Subcutaneous abdominal adipose tissue (tissue), 5 donors: Measurements from ENCODE around the gene GPR148.

Experiments
- H3K27ac ChIP-seq: one replicate; pipeline ENCODE4 v1.7.0; 2013; ENCODE audit warnings: low read depth, mild to moderate bottlenecking, inconsistent platforms, low read length, moderate library complexity
- H3K27me3 ChIP-seq, 5 donors: one replicate each; pipeline ENCODE4 v1.7.0; 2013; ENCODE audit warnings: low read length in 5 of 5, inconsistent platforms in 1 of 5; ENCODE audit not compliant: control insufficient read depth in 5 of 5, insufficient read depth in 4 of 5
- H3K36me3 ChIP-seq, 5 donors: one replicate each; pipeline ENCODE4 v1.7.0; 2013; ENCODE audit warnings: low read length in 5 of 5; ENCODE audit not compliant: control insufficient read depth in 5 of 5, insufficient read depth in 5 of 5
- H3K4me1 ChIP-seq, 5 donors: one replicate each; pipeline ENCODE4 v1.7.0; 2013; ENCODE audit warnings: low read length in 5 of 5, mild to moderate bottlenecking in 3 of 5, moderate library complexity in 1 of 5; ENCODE audit not compliant: control insufficient read depth in 5 of 5, insufficient read depth in 5 of 5
- H3K4me3 ChIP-seq, 5 donors: one replicate each; pipeline ENCODE4 v1.7.0; 2013; ENCODE audit warnings: low read length in 5 of 5, low read depth in 1 of 5
- H3K9ac ChIP-seq, 5 donors: one replicate each; pipeline ENCODE4 v1.7.0; 2013; ENCODE audit warnings: low read length in 5 of 5, mild to moderate bottlenecking in 4 of 5, moderate library complexity in 3 of 5
- H3K9me3 ChIP-seq, 5 donors: one replicate each; pipeline ENCODE4 v1.7.0; 2013; ENCODE audit warnings: low read length in 5 of 5; ENCODE audit not compliant: control insufficient read depth in 5 of 5
- donor health status: healthy.
- donor health status: healthy.
- donor health status: healthy.
- donor health status: healthy.
- donor health status: healthy.

Gene GPR148

DNA sequence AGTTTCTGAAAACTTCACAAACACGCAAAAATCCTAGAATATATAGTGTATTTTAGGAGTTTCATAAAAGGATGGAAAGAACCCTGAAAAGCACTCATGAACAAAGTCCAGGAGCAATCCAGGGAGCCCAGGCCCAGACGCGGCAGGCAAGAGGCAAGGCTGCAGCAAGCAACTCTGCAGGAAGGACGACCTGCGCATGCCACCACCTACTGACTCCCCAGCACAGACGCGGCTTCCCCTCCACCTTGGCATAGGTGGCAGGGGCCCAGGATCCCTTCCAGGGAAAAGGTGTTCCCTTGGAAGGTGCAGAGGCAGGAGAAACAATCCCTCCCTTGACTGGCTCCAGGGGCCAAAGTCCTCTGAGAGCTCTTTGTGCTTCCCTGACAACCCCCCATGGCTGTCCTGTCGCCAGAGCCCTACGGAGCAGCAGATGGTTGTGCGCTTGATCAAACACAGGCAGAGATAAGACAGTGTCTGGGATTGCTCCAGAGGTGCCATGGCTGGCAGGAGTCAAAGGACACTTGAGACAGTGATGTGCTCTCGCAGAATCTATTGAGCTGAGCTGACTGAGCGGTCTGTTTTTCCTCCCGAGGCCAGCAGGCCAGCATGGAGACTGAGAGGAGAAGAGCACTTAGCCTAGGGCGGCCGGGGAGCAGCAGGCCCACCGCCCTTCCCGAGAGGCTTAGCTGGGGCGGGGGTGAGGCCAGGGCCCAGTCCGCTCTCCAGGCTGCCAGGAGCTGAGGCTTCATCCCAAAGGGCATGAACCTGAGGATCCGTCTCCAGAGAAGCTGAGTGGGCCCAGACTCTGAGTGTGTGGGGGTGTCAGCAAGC, 15.6 kb downstream of the GPR148 start:
- Histone ChIP-seq H3K4me3 (no peak overlapping the region), H3K27me3 (peaks cover 8 to 14% (median 12%) of the 10 kb centered on the region in 5 donors), H3K36me3 (no peaks in the 10 kb centered on the region), H3K4me1 (no peaks in the 10 kb centered on the region), H3K9ac (no peak overlapping the region), H3K27ac (no peak overlapping the region), H3K9me3 (no peaks in the 10 kb centered on the region)

DNA sequence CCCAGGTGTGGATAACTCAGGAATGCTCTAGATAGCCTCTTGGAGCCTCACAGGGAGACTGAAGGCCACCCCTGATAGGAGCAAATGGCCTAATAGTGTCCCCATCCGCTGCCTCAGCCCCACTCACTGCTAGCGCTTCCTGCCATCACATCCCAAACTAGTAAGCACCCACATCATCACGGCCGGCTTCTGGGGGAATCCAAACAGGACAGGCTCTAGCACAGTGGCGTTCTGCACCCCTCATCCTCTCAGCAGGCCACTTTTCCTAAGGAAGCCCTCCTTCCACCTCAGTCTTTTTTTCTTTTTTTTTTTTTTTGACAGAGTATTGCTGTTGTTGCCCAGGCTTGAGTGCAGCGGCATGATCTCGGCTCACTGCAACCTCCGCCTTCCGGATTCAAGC, 20.2 kb downstream of the GPR148 start:
- H3K36me3 ChIP-seq = no peaks in the 10 kb centered on the region
- H3K4me3 ChIP-seq = no peak overlapping the region
- no peak overlapping the region for H3K27ac ChIP-seq
- no peak overlapping the region for H3K9ac ChIP-seq
- no peaks in the 10 kb centered on the region for H3K9me3 ChIP-seq
- no peaks in the 10 kb centered on the region for H3K4me1 ChIP-seq
- peaks cover 6 to 18% (median 8%) of the 10 kb centered on the region in 5 donors for H3K27me3 ChIP-seq

- Histone ChIP-seq H3K27ac (no peak overlapping the region), H3K36me3 (no peaks in the 10 kb centered on the region), H3K27me3 (peaks cover 3 to 17% (median 3%) of the 10 kb centered on the region in 5 donors), H3K9ac (no peak overlapping the region), H3K9me3 (no peaks in the 10 kb centered on the region), H3K4me3 (no peak overlapping the region), H3K4me1 (no peaks in the 10 kb centered on the region)
Observed at GRCh38 chr2:130749641-130750040, 20.8 kb downstream of the GPR148 start.

- Histone ChIP-seq H3K27me3 (peaks cover 22 to 42% (median 27%) of the 10 kb centered on the region in 5 donors), H3K9ac (no peak overlapping the region)
Observed at GRCh38 chr2:130754811-130755210, 25.9 kb downstream of the GPR148 start.

GRCh38 chr2:130755256-130756052, 26.6 kb downstream of the GPR148 start, which contains the start of gene AMER3:
Gene AMER3 (plus strand): TSS chr2:130755540. CDS start chr2:130762073, 6,533 bp downstream.
- H3K9me3 ChIP-seq = no peaks in the 10 kb centered on the region
- H3K27ac ChIP-seq = no peak within 1 kb of the TSS
- peak within 1 kb of the TSS in 2 of 5 donors; percentile 41 to 51 for H3K4me3 ChIP-seq
- no peaks in the 10 kb centered on the region for H3K36me3 ChIP-seq
- peaks cover 22 to 45% (median 33%) of the 10 kb centered on the region in 5 donors for H3K27me3 ChIP-seq
- H3K4me1 ChIP-seq = peaks cover 0 to 9% (median 7%) of the 10 kb centered on the region in 5 donors
- no peak within 1 kb of the TSS for H3K9ac ChIP-seq

More at GRCh38 chr2:130754811-130755210, 25.9 kb downstream of the GPR148 start:
- Histone ChIP-seq H3K4me3 (no peak overlapping the region), H3K36me3 (no peaks in the 10 kb centered on the region), H3K9me3 (no peaks in the 10 kb centered on the region), H3K27ac (no peak overlapping the region), H3K4me1 (peaks cover 0 to 9% (median 7%) of the 10 kb centered on the region in 5 donors)

DNA sequence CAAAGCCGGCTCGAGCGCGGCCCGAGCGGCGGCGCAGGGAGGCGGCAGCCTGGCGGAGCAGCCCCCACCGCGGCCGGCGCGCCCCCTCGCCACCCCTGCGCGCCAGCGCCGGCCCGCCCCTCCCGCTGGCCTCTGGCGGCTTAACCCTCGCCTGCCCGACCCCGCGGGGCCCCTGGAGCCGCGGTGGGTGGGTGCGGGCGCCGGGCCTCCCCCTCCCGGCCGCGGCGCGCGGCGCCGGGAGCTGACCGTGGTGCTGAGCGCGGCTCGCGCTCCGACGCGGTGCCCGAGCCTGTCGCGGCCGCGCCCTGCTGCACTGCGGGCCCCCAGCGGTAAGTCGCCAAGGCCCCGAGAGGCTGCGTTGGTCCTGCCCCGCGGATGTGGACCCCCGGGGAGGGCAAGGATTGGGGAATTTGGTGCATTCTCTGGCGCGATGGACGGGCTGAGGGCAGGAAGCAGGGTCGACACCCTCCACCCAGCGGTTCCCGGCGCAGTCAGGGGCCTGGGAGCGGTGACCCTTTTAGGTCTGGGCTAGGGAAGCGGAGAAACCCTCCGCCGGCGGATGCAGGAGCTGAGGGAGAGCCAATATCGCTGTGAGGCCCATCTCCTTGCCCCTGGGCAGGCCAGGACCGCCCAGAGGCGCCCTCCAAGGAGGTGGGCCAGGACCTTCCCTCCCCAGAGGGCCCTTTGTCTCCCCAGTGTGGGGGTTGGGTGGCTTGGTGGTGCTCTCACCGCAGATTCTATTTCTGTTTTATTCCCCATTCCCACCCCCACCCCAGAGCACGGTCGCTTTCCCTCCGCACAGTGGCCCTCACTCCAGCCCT, 27.4 kb downstream of the GPR148 start:
- H3K27ac ChIP-seq = no peak overlapping the region
- peaks cover 0 to 9% (median 7%) of the 10 kb centered on the region in 5 donors for H3K4me1 ChIP-seq
- no peak overlapping the region for H3K9ac ChIP-seq

GRCh38 chr2:130756874-130757668, 28.2 kb downstream of the GPR148 start:
- Histone ChIP-seq H3K27ac (no peak overlapping the region), H3K27me3 (peaks cover 22 to 58% (median 44%) of the 10 kb centered on the region in 5 donors)

More for the DNA sequence above, 27.4 kb downstream of the GPR148 start:
- Histone ChIP-seq H3K27me3 (peaks cover 22 to 50% (median 39%) of the 10 kb centered on the region in 5 donors), H3K36me3 (no peaks in the 10 kb centered on the region), H3K9me3 (no peaks in the 10 kb centered on the region), H3K4me3 (peak overlapping the region in 2 of 5 donors; percentile 41 to 51)

DNA sequence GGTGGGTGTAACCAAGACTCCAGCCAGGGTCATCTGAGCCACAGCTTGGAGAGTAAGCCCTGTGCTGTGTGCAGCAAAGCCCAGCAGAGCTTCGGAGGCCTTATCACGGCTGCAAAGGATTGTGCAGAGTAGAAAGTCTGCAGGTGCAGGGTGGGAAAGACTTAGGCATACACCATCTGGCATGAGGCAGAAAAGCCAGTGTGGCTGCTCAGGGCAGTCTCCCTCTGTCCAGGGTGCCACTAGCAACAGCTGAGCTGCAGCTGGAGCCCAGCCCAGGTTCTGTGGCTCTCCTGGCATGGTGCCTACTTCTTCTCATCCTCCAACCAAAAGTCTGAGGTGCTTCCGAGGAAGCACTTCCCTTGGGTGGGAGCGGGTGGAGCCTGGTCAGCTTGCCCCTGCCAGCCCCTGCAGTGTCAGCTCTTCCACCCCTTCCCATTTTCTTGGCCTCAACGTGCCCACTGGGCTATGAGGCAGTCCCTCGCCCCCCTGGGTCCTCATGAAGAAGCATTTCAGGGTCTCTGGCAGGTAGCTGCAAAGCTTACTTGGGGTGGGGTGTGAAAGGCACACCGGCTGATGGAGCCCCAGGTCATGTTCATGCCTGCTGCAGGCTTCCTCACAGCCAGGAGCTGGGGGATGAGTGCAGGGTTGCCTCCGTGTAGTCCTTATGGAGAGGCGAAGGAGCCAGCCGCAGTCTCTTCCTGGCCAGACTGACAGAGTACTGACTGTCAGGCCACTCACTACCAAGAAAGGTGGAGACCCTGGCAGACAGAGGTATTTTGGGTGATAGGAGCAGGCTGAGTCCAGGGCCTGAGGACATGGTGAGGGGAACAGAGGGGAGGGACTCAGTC, 31.3 kb downstream of the GPR148 start:
- Histone ChIP-seq H3K4me3 (no peak overlapping the region), H3K4me1 (peaks cover 0 to 9% (median 7%) of the 10 kb centered on the region in 5 donors), H3K27ac (no peak overlapping the region), H3K9ac (no peak overlapping the region), H3K36me3 (no peaks in the 10 kb centered on the region), H3K9me3 (no peaks in the 10 kb centered on the region), H3K27me3 (peaks cover 17 to 54% (median 42%) of the 10 kb centered on the region in 5 donors)

More at GRCh38 chr2:130756874-130757668, 28.2 kb downstream of the GPR148 start:
- peaks cover 0 to 9% (median 7%) of the 10 kb centered on the region in 5 donors for H3K4me1 ChIP-seq
- no peak overlapping the region for H3K9ac ChIP-seq
- H3K9me3 ChIP-seq = no peaks in the 10 kb centered on the region
- H3K36me3 ChIP-seq = no peaks in the 10 kb centered on the region
- no peak overlapping the region for H3K4me3 ChIP-seq
